Liver (tissue), 3 donors: ENCODE measurements around the gene CRACR2A.

ENCODE experiments used
- EGR1 ChIP-seq, 2 donors: IDR thresholded peaks; 2 replicates each; pipeline ENCODE4 v1.6.1; 2016 to 2018; ENCODE audit warnings: antibody characterized with exemption in 2 of 2, low read depth in 2 of 2
- FOXA1 ChIP-seq: IDR thresholded peaks from 2 replicates; pipeline ENCODE4 v1.6.1; 2016; ENCODE audit warnings: antibody characterized with exemption
- JUND ChIP-seq, 2 donors: IDR thresholded peaks; 2 replicates each; pipeline ENCODE4 v1.6.1; 2016; ENCODE audit warnings: antibody characterized with exemption in 2 of 2
- NR2F2 ChIP-seq: IDR thresholded peaks from 2 replicates; pipeline ENCODE4 v1.6.1; 2016; ENCODE audit warnings: antibody characterized with exemption
- RAD21 ChIP-seq, 2 donors: IDR thresholded peaks; 2 replicates each; pipeline ENCODE4 v1.6.1; 2016; ENCODE audit warnings: antibody characterized with exemption in 2 of 2, mild to moderate bottlenecking in 2 of 2
- RXRA ChIP-seq, 2 donors: IDR thresholded peaks; 2 replicates each; pipeline ENCODE4 v1.6.1; 2017 to 2018; ENCODE audit warnings: antibody characterized with exemption in 2 of 2, mild to moderate bottlenecking in 1 of 2
- SP1 ChIP-seq: IDR thresholded peaks from 2 replicates; pipeline ENCODE4 v1.6.1; 2018; ENCODE audit warnings: antibody characterized with exemption, mild to moderate bottlenecking
- YY1 ChIP-seq: IDR thresholded peaks from 2 replicates; pipeline ENCODE4 v1.6.1; 2016; ENCODE audit warnings: antibody characterized with exemption, mild to moderate bottlenecking
- TF ChIP-seq, protein P1 (sequence below): IDR thresholded peaks from 2 replicates; pipeline ENCODE4 v1.6.1; 2016; ENCODE audit warnings: antibody characterized with exemption
- TF ChIP-seq, protein P2 (sequence below): fragments of 150-350 bp; IDR thresholded peaks from 2 replicates; pipeline ENCODE4 v1.5.1; 2017; ENCODE audit warnings: improper control_type of control experiment, low read depth, low read length; ENCODE audit not compliant: missing input control
- TF ChIP-seq, protein P3 (sequence below): IDR thresholded peaks from 2 replicates; pipeline ENCODE4 v1.6.1; 2016; ENCODE audit warnings: antibody characterized with exemption, mild to moderate bottlenecking
- donor health status: healthy.
- donor health status: healthy.

DNA sequence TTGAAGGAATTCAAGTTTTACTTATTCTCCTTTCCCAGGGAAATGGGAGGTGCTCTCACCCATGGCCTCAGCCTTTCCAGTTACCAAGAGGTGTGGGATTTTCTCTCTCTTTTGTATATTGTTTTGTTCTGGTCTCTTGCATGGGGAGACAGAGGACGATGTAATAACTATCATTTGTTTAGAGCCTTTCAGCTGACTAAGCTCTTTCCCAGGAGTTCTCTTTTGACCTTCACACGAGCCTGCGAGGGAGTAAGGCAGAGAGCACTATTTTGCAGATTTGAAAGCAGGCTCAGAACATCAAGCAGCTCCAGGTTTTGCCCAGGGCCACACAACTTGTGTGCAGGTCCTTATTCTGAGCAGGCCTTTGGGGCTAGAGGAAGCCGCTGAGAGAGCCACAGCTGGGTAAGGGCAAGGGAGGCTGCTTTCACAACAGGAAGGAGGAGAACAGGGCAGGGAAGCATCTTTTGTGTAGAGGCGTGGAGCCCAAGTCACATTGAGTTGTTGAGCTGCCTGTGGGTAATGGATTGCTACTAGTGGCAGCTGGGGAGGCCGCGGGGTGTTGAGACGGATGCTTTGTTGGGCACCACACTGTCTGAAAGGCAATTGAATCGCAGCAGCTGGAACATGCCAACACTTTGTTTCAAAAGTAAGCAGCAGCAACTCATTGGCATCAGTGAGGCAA, 145.7 kb downstream of the CRACR2A start:
- no peak for TF ChIP-seq NR2F2
- TF ChIP-seq, protein P1, sequence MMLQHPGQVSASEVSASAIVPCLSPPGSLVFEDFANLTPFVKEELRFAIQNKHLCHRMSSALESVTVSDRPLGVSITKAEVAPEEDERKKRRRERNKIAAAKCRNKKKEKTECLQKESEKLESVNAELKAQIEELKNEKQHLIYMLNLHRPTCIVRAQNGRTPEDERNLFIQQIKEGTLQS = no peak
- TF ChIP-seq, protein P2, sequence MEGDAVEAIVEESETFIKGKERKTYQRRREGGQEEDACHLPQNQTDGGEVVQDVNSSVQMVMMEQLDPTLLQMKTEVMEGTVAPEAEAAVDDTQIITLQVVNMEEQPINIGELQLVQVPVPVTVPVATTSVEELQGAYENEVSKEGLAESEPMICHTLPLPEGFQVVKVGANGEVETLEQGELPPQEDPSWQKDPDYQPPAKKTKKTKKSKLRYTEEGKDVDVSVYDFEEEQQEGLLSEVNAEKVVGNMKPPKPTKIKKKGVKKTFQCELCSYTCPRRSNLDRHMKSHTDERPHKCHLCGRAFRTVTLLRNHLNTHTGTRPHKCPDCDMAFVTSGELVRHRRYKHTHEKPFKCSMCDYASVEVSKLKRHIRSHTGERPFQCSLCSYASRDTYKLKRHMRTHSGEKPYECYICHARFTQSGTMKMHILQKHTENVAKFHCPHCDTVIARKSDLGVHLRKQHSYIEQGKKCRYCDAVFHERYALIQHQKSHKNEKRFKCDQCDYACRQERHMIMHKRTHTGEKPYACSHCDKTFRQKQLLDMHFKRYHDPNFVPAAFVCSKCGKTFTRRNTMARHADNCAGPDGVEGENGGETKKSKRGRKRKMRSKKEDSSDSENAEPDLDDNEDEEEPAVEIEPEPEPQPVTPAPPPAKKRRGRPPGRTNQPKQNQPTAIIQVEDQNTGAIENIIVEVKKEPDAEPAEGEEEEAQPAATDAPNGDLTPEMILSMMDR = no peak
- TF ChIP-seq RAD21 (IDR thresholded peaks at IDR 0.05) = no peak
- TF ChIP-seq RXRA (IDR thresholded peaks at IDR 0.05) = no peak
- no peak for TF ChIP-seq EGR1 (IDR thresholded peaks at IDR 0.05; ENCODE audit: low read depth in 2 of 2)
- TF ChIP-seq, protein P3, sequence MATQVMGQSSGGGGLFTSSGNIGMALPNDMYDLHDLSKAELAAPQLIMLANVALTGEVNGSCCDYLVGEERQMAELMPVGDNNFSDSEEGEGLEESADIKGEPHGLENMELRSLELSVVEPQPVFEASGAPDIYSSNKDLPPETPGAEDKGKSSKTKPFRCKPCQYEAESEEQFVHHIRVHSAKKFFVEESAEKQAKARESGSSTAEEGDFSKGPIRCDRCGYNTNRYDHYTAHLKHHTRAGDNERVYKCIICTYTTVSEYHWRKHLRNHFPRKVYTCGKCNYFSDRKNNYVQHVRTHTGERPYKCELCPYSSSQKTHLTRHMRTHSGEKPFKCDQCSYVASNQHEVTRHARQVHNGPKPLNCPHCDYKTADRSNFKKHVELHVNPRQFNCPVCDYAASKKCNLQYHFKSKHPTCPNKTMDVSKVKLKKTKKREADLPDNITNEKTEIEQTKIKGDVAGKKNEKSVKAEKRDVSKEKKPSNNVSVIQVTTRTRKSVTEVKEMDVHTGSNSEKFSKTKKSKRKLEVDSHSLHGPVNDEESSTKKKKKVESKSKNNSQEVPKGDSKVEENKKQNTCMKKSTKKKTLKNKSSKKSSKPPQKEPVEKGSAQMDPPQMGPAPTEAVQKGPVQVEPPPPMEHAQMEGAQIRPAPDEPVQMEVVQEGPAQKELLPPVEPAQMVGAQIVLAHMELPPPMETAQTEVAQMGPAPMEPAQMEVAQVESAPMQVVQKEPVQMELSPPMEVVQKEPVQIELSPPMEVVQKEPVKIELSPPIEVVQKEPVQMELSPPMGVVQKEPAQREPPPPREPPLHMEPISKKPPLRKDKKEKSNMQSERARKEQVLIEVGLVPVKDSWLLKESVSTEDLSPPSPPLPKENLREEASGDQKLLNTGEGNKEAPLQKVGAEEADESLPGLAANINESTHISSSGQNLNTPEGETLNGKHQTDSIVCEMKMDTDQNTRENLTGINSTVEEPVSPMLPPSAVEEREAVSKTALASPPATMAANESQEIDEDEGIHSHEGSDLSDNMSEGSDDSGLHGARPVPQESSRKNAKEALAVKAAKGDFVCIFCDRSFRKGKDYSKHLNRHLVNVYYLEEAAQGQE = no peak
- no peak for TF ChIP-seq YY1
- TF ChIP-seq JUND (IDR thresholded peaks at IDR 0.05) = no peak
- no peak for TF ChIP-seq SP1
- TF ChIP-seq FOXA1 = no peak
